Pancreas (tissue), 10 donors: ENCODE data around the gene MRPL55. TPM values are rescaled to one million over a fixed set of nuclear protein-coding genes. Genes with fewer than 3 reads are reported as not detected.

ENCODE experiments used
- ATAC-seq, 4 donors: fragments of 200-7000 bp; cut with Tn5 transposase; one replicate each; pipeline versions ENCODE4 v1.8.0 to v1.9.1; 2020; ENCODE audit warnings: mild to moderate bottlenecking in 4 of 4, moderate library complexity in 4 of 4
- DNase-seq, 6 donors: peaks; one replicate each; pipeline ENCODE4 v3.0.0-alpha.2; 2020
- FAIRE-seq: peaks from 2 replicates; lab custom pipeline; 2012; peaks lifted over from hg19 to GRCh38; lab: Jason Lieb, UNC
- H3K27ac ChIP-seq, 4 donors: fragments of 200-600 bp; sonication (generic); 1 replicate in 3 of 4; 2 replicates in 1 of 4; pipeline versions ENCODE4 v1.5.0 to v1.8.0; 2020
- H3K27me3 ChIP-seq, 4 donors: fragments of 200-600 bp; one replicate each; pipeline ENCODE4 v1.8.0; 2021
- H3K36me3 ChIP-seq, 3 donors: fragments of 200-600 bp; sonication (generic) in 1 of 3; one replicate each; pipeline versions ENCODE4 v1.5.0 to v1.8.0; 2020 to 2021
- H3K4me1 ChIP-seq, 3 donors: fragments of 200-600 bp; one replicate each; pipeline ENCODE4 v1.8.0; 2021
- H3K4me3 ChIP-seq, 4 donors: fragments of 200-600 bp; sonication (generic) in 2 of 4; one replicate each; pipeline versions ENCODE4 v1.5.0 to v1.8.0; 2020 to 2021
- H3K9me3 ChIP-seq, 4 donors: fragments of 200-600 bp; one replicate each; pipeline ENCODE4 v1.8.0; 2021
- WGBS, 2 donors: extraction: QIAGEN DNeasy Blood & Tissue Kit; methylation state at CpG; one replicate each; pipeline ENCODE4 v1.1.7; 2013; 5-methylcytosine and 5-hydroxymethylcytosine counted together
- intact Hi-C, 3 donors: fragments of 100-400 bp; cut with DNase I; formaldehyde crosslinking; loops; one replicate each; pipeline versions ENCODE4 v1.11.1 to v1.14.2; 2022
- polyA plus RNA-seq, 2 donors: library from polyadenylated mRNA; stranded (reverse); fragments of 200-250 nt; gene quantifications; one replicate each; pipeline ENCODE4 v1.2.3, GENCODE V29; 2013
- total RNA-seq, 6 donors: library from RNA; stranded (reverse); fragmentation: NEBNext Ultra II Directional in 4 of 6; extraction: Animal tissue kit (Norgen Biotek cat#: 25700) in 4 of 6; gene quantifications; one replicate each; pipeline versions ENCODE4 v1.2.1 to v1.2.4, GENCODE V29; 2021 to 2023
- TF ChIP-seq, protein P1 (sequence below), 4 donors: fragments of 200-600 bp; sonication (generic) in 3 of 4; IDR thresholded peaks; one replicate each; pipeline versions ENCODE4 v1.5.0 to v1.8.0; 2021; ENCODE audit warnings: antibody characterized with exemption in 4 of 4
- donor health status: healthy with polysubstance abuse.
- donor health status: DM: no; HTN: no; CAD: no; lungs with moderate emphysema.
- donor health status: DM: no; HTN: no; CAD: no.
- donor health status: control.
- donor health status: control.
- donor health status: Bipolar disorder and iron deficiency.
- donor health status: DM: yes; HTN: yes; CAD: no.
- donor health status: DM: no; HTN: no; CAD: no.
- donor health status: DM: no; HTN: no; CAD: no.
- donor health status: DM: yes; HTN: yes; CAD: no.

The MRPL55 gene
- total and polyA plus RNA-seq, 8 donors: 18.1 to 113 (median 24.0) TPM

DNA sequence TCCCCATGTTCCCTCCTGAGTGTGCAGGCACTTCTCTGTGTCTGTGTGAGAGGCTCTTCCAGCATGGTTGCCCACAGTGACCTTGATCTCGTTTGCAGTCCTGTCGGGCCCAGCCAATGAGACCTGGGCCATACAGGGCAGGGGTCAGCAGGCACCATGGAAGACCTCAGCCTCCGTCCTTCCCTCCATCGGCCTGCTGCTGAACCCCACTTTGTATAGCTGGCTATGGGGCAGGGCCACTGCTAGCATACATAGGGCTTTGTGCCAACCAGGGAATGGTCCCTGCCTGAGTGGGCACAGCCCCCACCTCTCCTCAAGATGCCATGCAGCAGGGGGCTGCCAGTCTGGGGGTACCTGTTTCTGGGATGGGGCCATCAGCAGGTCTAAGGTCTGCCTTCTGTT lies 9.8 kb downstream of the MRPL55 start:
- H3K9me3 ChIP-seq: no peaks in the 10 kb centered on the region
- TF ChIP-seq, protein P1, sequence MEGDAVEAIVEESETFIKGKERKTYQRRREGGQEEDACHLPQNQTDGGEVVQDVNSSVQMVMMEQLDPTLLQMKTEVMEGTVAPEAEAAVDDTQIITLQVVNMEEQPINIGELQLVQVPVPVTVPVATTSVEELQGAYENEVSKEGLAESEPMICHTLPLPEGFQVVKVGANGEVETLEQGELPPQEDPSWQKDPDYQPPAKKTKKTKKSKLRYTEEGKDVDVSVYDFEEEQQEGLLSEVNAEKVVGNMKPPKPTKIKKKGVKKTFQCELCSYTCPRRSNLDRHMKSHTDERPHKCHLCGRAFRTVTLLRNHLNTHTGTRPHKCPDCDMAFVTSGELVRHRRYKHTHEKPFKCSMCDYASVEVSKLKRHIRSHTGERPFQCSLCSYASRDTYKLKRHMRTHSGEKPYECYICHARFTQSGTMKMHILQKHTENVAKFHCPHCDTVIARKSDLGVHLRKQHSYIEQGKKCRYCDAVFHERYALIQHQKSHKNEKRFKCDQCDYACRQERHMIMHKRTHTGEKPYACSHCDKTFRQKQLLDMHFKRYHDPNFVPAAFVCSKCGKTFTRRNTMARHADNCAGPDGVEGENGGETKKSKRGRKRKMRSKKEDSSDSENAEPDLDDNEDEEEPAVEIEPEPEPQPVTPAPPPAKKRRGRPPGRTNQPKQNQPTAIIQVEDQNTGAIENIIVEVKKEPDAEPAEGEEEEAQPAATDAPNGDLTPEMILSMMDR (IDR thresholded peaks at IDR 0.05): no peak
- no peak overlapping the region for H3K4me3 ChIP-seq
- DNase-seq: peak in 4 of 6 donors; percentile 23 to 57 (median 36)
- 44 to 46% methylated on average over 4 of the region's 4 CpGs for WGBS, 2 donors
- no peak for FAIRE-seq
- H3K27me3 ChIP-seq: no peaks in the 10 kb centered on the region
- peaks cover 0 to 33% (median 9%) of the 10 kb centered on the region in 3 donors for H3K36me3 ChIP-seq
- intact Hi-C loops: no loop called here
- H3K4me1 ChIP-seq: peaks cover 0 to 17% (median 0%) of the 10 kb centered on the region in 3 donors
- H3K27ac ChIP-seq: no peak overlapping the region
- no peak for ATAC-seq

GRCh38 chr1:228098323-228098931 lies 10.7 kb downstream of the MRPL55 start:
- ATAC-seq (no peak), DNase-seq (peak in 4 of 6 donors; percentile 13 to 76 (median 37)), FAIRE-seq (no peak)
- TF ChIP-seq, protein P1 (IDR thresholded peaks at IDR 0.05): no peak
- Histone ChIP-seq H3K4me3 (no peak overlapping the region), H3K27ac (no peak overlapping the region), H3K4me1 (peaks cover 0 to 17% (median 0%) of the 10 kb centered on the region in 3 donors), H3K36me3 (peaks cover 0 to 33% (median 9%) of the 10 kb centered on the region in 3 donors), H3K27me3 (no peaks in the 10 kb centered on the region), H3K9me3 (no peaks in the 10 kb centered on the region)
- intact Hi-C loops: no loop called here
- 85 to 90% methylated on average over 28 of the region's 28 CpGs for WGBS, 2 donors

DNA sequence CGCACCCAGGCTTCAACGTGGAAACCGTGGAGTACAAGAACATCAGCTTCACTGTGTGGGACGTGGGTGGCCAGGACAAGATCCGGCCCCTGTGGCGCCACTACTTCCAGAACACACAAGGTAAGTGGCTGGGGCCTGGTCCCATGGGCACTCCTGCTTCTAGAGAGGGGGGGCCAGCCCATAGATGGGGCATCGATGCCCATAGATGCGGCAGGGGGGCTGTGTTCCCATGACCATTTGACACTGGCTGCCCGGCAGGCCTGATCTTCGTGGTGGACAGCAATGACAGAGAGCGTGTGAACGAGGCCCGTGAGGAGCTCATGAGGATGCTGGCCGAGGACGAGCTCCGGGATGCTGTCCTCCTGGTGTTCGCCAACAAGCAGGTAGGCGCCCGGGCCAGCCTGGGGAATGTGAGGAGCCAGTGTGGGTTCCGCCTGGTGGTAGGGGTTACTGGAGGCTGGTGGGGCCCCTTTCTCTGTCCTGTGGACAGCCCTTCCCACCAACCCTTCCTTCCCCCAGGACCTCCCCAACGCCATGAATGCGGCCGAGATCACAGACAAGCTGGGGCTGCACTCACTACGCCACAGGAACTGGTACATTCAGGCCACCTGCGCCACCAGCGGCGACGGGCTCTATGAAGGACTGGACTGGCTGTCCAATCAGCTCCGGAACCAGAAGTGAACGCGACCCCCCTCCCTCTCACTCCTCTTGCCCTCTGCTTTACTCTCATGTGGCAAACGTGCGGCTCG lies 11.6 kb downstream of the MRPL55 start:
- intact Hi-C loops: no loop called here
- Histone ChIP-seq H3K9me3 (no peaks in the 10 kb centered on the region), H3K36me3 (peaks cover 0 to 33% (median 9%) of the 10 kb centered on the region in 3 donors), H3K4me1 (peaks cover 0 to 17% (median 6%) of the 10 kb centered on the region in 3 donors), H3K4me3 (no peak overlapping the region), H3K27me3 (no peaks in the 10 kb centered on the region), H3K27ac (no peak overlapping the region)
- ATAC-seq (no peak), FAIRE-seq (no peak), DNase-seq (peak in 5 of 6 donors; percentile 21 to 80 (median 34))
- 78 to 87% methylated on average over 34 of the region's 34 CpGs for WGBS, 2 donors
- TF ChIP-seq, protein P1 (IDR thresholded peaks at IDR 0.05): no peak

- peaks cover 0 to 33% (median 9%) of the 10 kb centered on the region in 3 donors for H3K36me3 ChIP-seq
- H3K27ac ChIP-seq: no peak overlapping the region
- WGBS, 2 donors: 81 to 86% methylated on average over 13 of the region's 13 CpGs
- no peaks in the 10 kb centered on the region for H3K27me3 ChIP-seq
- TF ChIP-seq, protein P1 (IDR thresholded peaks at IDR 0.05): no peak
- no peak for ATAC-seq
- no peaks in the 10 kb centered on the region for H3K9me3 ChIP-seq
- intact Hi-C loops: no loop called here
- peak in 4 of 6 donors; percentile 12 to 62 (median 33) for DNase-seq
- H3K4me3 ChIP-seq: no peak overlapping the region
- peaks cover under 1 to 21% (median 15%) of the 10 kb centered on the region in 3 donors for H3K4me1 ChIP-seq
- FAIRE-seq: no peak
Measured at GRCh38 chr1:228096416-228097332, 12.4 kb downstream of the MRPL55 start.
